Coronary artery (tissue), 2 donors: Measurements from ENCODE around the gene NXPH3.

Source experiments
- DNase-seq: peaks from one replicate; pipeline ENCODE4 v3.0.0-alpha.2; 2017; ENCODE audit warnings: low spot score
- H3K27ac ChIP-seq, 2 donors: fragments of 200-600 bp; sonication (generic); one replicate each; pipeline ENCODE4 v1.5.1; 2016 to 2019
- H3K4me3 ChIP-seq: fragments of 200-600 bp; sonication (generic); 2 replicates; pipeline ENCODE4 v1.5.1; 2016; ENCODE audit warnings: mild to moderate bottlenecking, moderate library complexity
- CTCF ChIP-seq: fragments of 200-600 bp; sonication (generic); IDR thresholded peaks from one replicate; pipeline ENCODE4 v1.5.1; 2019; ENCODE audit warnings: antibody characterized with exemption

NXPH3 gene

GRCh38 chr17:49572806-49573420 is 2.8 kb upstream of the NXPH3 start:
- Histone ChIP-seq H3K4me3 (no peak overlapping the region), H3K27ac (peak overlapping the region; percentile 95)
- DNase-seq = peak; percentile 71
- no peak for TF ChIP-seq CTCF

GRCh38 chr17:49573510-49574322 is 2.0 kb upstream of the NXPH3 start:
- H3K27ac ChIP-seq = peak overlapping the region; percentile 95
- TF ChIP-seq CTCF = no peak
- H3K4me3 ChIP-seq = no peak overlapping the region
- DNase-seq = peak; percentile 75

- peak; percentile 74 for DNase-seq
- TF ChIP-seq CTCF = no peak
- Histone ChIP-seq H3K4me3 (peak overlapping the region; percentile 75), H3K27ac (peak overlapping the region; percentile 95)
Observed at GRCh38 chr17:49574323-49574781, 1.3 kb upstream of the NXPH3 start.

- Histone ChIP-seq H3K27ac (peak overlapping the region; percentile 95), H3K4me3 (peak overlapping the region; percentile 75)
- peak; percentile 69 for DNase-seq
- TF ChIP-seq CTCF = no peak
Observed at GRCh38 chr17:49574945-49575678, 559 bp upstream of the NXPH3 start.

GRCh38 chr17:49576088-49576916 is 631 bp downstream of the NXPH3 start:
- H3K27ac ChIP-seq = peak overlapping the region; percentile 95

More at GRCh38 chr17:49576088-49576916, 631 bp downstream of the NXPH3 start:
- peak overlapping the region; percentile 75 for H3K4me3 ChIP-seq
- TF ChIP-seq CTCF = no peak
- peak; percentile 84 for DNase-seq
